HG02610 (cell line): ENCODE results near the gene OTOG.
"Not testable (repeated sequence)": the region's sequence is repeated elsewhere in the genome, so short reads cannot be mapped to it uniquely, and the experiment has no call there.

Experiments used
- ATAC-seq: cut with Tn5 transposase; IDR thresholded peaks from one replicate; pipeline ENCODE4 v1.9.1; 2021; ENCODE audit warnings: mild to moderate bottlenecking, moderate library complexity; ENCODE audit not compliant: unreplicated experiment

OTOG gene

DNA sequence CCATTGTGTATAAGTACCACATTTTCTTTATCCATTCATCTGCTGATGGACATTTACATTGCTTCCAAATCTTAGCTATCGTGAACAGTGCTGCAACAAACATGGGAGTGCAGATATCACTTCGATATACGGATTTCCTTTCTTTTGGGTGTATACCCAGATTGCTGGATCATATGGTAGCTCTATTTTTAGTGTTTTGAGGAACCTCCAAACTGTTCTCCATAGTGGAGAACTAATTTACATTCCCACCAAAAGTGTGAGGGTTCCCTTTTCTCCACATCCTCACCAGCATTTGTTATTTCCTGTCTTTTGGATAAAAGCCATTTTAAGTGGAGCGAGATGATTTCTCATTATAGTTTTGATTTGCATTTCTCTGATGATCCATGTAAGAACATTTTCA, 75.7 kb downstream of the OTOG start:
- ATAC-seq, result not testable (repeated sequence)

DNA sequence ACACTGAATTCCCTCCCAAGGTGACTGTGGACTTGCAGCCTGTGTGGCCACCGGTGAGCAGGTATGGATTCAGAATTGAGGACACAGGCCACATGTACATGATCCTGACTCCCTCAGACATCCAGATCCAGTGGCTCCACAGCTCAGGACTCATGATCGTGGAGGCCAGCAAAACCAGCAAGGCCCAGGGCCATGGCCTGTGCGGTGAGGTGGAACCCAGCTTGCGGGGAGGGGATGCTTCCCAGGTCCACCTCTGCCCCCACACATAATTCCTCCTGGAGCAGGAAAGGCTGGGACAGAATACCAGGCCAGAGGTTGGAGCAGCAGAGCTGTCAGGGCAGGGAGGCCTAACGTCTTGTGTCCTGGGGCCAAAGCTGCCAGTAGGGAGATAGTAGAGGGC, 82.1 kb downstream of the OTOG start:
- ATAC-seq, result no peak

DNA sequence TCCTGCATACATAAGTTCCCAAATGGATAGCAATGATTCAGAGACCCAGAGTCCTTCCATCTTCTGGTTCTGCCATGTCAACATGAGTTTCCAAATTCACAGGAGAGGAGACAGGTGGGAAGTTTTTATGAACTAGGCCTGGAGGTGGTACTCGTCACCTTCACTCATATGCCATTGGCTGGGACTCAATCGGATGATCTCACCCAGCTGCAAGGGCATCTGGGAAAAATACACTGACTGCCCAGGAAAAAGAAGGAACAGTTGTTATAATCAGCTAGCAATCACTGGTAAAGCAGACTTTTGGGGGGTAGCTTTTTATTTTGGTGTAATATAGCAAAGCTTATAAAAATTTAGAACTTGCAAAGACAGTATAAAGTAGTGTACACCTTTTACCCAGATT, 83.9 kb downstream of the OTOG start:
- no peak for ATAC-seq

DNA sequence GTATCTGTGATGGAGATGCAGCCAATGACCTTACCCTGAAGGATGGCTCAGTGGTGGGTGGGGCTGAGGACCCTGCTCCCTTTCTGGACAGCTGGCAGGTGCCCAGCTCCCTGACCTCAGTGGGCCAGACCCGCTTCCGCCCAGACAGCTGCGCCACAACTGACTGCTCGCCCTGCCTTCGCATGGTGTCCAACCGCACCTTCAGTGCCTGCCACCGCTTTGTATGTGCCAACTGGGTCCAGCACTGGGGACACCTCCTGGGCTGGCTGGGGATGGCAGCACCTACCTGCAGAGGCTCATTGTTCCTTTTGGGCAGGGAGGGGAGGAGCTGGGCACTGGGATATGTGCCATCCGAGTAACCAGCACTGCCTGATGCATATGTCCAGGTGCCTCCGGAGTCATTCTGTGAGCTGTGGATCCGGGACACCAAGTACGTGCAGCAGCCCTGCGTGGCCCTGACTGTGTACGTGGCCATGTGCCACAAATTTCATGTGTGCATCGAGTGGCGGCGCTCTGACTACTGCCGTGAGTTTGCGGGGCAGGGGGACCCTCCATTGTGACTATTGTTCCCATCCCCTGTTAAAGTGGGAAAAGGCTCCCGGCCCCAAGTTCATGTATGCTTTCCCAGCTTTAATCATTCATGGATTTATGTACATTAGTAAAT, 84.8 kb downstream of the OTOG start:
- no peak for ATAC-seq

DNA sequence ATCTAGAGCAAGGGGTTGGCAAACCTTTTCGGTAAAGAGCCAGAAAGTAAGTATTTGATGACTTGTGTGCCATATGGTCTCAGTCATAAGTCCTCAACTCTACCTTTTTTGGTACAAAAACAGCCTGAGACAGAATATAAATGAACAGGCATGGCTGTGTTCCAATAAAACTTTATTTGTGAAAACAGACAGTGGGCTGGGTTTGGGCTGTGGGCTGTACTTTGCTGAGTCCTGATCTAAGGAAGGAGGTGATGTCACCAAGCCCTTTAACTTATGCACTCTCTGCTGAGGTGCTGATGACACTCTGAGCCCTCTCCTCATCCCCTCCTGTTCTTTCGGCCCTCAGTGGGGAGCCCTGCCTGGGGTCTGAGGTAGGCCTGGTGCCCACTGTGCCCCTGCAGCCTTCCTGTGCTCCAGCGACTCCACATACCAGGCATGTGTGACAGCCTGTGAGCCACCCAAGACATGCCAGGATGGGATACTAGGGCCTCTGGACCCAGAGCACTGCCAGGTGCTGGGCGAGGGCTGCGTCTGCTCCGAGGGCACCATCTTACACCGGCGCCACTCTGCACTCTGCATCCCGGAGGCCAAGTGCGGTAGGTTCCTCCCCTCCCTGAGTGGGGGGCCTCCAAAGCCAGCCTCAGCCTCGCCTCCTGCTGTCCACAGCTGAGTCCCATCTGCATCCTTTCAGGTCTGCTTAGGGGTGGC, 86.4 kb downstream of the OTOG start:
- no peak for ATAC-seq

DNA sequence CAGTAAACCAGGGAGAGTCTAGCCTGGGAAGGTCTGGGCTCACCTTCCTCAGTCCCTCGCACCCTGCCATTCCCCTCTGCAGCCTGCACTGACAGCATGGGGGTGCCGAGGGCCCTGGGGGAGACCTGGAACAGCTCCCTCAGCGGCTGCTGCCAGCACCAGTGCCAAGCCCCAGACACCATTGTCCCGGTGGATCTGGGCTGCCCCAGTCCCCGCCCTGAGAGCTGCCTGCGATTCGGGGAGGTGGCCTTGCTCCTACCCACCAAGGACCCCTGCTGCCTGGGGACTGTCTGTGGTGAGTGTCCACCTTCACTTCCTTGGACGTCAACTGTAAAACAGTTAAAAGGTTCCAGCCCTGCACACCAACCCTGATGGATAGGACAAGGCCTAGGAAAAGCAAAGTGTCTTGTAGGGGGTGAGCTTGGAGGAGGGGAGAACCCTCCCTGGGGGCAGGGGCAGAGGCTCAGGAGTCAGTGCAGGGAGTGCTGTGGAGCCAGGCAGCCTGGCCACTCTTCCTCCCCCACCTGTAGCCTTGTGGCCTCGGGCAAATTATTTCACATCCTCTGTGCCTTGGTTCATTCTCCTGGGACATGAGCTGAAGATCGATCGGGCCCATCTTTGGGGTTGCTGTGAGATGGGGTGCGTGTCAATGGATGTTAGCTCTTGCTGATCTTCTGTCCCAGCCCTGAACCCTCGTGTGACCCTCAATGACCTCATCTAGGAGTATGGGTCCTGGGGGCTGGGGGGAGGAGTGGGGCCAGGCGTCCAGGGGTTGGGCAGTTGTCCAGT, 87.1 kb downstream of the OTOG start:
- ATAC-seq, result no peak

DNA sequence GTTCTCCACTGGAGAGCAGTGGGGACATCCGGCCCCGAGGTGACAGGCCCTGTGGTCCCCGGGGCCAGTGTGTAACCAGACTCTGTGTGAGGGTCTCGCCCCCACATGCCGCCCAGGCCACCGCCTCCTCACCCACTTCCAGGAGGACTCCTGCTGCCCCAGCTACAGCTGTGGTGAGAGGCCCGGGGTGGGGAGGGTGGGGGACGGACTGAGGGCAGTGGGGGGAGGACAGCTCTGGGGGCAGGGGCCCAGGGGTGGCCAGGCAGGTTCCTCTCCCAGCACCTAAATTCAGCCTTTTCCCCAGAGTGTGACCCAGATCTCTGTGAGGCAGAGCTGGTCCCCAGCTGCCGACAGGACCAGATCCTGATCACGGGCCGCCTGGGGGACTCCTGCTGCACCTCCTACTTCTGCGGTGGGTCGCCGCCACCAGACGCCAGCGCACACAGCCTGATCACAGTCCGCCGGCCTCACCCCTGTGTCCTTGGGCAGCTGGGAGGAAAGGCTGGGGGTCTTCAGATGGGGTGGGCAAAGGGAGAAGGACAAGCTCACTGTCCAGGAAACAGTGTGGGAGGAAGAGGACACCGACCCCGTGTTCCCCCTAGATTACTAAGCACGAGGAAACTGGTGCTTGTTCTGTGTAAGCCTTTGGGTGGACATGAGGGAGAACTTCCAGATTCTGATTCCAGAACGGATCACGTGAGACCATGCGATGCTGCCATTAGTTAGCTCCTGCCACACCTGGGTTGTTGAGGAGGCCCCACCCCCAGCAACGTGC, 87.9 kb downstream of the OTOG start:
- no peak for ATAC-seq

DNA sequence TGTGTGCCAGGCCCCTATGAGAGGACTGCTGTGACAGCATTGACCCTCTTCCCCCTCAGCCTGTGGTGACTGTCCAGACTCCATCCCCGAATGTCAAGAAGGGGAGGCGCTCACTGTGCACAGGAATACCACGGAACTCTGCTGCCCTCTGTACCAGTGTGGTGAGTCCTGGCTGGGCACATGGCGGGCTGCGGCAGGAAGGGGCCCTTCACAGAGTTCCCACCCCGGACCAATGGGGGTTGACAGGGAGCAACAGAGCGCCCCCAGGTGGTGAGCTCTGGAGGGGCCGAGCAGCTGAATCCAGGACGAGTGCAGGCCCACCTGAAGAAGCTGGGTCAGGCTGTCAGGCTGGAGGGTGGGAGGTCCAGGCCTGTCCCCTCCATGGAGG, 88.5 kb downstream of the OTOG start:
- ATAC-seq, result no peak

DNA sequence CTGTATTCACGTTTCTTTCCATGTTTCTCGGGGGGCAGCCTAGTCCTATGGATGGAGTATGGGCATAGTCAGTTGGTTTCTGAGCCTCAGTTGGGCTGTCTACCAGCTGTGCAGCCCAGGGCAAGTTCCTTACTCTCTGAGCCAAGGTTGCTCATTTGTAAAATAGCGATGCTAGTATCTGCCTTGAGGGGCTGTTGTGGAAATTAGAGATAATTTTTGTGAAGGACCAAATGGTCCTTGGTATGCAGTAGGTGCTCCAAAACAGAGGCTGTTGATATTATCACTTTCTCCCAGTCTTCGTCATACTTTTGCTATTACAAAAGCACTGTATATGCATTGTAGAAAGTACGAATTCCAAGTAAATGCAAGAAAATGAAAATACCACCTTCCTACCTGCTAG, 89.7 kb downstream of the OTOG start:
- ATAC-seq, result no peak

DNA sequence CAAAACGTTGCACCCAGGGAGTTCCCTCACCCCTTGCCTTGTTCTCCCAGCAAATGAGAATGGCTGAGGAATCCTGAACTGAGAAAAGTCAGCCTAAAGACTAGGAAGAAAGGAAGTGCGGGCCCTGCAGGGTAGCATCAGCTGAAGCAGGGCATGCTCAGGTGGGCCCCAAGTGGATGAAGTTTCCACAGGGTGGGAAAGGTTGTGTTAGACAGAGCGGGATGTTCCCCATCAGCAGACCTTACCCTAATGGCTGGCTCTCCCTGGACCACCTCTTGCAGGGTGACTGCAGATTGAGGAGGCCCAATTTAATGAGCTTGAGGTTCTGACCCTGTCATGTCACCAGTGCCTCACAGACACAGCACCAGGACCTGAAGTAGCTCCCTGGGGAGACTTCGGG, 90.8 kb downstream of the OTOG start:
- no peak for ATAC-seq

DNA sequence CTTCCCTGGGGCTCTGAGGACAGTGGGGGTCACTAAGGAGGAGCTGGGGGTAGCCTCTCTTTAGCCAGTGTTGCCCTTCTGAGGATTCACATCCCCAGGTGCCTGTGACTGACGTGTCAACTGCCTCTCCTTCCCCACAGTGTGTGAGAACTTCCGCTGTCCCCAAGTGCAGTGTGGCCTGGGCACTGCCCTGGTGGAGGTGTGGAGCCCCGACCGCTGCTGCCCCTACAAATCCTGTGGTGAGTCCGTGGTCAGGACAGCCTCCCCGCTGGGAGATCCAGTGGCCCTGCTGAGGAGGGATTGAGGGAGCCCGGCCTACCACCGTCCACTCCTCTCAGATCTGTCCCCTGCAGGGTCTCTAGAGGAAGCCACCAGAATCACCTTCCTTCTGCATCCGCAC, 91.3 kb downstream of the OTOG start:
- no peak for ATAC-seq

DNA sequence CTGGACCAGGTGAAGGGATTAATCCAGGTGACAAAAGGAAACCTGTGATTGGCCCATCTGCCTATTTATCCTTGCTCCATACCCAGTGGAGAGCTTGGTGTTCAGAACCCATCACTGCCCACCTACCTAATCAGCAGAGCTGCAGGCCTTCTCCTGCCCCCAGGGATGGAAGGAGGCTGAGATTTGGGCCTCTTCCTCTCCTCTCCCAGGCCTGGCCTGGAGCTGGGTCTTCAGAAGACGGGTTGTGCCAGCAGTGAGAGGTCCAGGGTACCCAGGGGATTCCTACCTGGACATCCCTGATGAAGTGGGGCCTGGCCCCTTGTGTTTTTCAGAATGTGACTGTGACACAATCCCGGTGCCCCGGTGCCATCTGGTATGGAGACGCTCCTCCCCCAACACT, 92.0 kb downstream of the OTOG start:
- ATAC-seq, result no peak

DNA sequence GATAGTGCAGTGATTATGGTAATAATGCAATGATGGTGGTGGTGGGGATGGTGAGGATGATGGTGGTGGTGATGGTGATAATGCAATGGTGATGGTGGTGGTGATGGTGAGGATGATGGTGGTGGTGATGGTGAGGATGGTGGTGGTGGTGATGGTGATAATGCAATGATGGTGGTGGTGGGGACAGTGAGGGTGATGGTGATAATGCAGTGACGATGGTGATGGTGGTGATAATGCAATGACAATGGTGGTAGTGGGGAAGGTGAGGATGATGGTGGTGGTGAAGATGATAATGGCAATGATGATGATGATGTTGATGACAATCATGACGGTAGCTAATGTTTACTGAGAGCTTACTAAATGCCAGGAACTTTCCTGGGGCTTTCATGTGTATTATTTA, 92.7 kb downstream of the OTOG start:
- ATAC-seq, result no peak

DNA sequence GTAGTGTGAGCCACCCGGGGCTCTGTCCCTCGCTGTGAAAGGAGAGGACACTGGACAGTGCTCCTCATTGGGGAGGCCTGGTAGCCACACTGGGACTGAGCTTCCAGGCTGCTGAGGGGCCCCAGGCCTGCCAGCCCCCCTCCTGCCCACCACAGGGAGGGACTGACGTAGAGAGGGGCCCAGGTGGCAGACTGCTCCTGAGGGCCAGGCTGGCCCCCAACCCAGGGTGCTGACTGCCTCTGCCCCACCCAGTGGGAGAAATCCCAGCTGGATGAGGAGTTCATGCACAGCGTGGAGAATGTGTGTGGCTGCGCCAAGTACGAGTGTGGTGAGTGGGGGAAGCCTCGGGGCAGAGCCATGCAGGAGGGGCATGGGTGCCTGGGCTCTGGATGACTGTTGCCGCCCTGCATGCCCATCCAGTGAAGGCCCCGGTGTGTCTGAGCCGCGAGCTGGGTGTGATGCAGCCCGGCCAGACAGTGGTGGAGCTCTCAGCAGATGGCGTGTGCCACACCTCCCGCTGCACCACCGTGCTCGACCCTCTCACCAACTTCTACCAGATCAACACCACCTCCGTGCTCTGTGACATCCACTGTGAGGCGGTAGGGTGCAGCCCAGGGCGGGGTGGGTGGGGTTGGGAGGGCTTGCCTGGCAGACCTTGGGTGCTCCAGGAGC, 93.6 kb downstream of the OTOG start:
- no peak for ATAC-seq

DNA sequence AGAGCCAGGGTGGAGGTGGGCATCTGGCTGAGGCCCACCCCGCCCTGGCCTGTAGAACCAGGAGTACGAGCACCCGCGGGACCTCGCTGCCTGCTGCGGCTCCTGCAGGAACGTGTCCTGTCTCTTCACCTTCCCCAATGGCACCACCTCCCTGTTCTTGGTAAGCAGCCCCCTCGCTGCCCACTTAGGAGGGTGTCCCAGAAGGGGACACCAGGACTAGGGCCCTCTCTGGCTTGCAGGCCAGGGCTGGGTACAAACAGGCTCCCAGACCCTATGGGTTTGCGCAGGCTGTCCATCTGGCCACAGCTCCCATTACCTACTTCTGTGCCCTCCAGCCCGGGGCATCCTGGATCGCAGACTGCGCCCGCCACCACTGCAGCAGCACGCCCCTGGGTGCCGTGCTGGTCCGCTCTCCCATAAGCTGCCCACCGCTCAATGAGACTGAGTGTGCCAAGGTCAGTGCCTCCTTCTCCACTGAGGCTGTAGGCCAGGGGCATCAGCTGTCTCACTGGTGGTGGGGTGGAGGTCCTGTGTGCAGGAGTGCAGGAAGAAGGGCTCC, 94.8 kb downstream of the OTOG start:
- no peak for ATAC-seq

DNA sequence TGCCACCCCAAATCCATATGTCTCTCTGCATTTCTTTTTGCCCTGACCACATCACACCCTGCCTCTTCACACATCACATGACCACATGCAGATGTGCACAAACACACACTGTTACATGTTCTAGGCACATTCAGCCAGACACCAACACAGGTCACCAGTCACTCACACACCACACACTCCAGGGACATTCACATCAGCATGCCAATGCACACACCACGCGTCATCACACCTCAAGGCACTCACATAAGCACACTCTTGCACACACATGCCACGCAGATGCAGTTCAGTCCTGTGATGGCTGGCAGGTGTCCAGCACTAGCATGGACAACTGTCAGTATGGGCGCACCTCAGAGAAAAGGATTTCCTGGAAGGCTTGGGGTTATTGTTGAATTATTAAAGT, 95.3 kb downstream of the OTOG start:
- no peak for ATAC-seq

DNA sequence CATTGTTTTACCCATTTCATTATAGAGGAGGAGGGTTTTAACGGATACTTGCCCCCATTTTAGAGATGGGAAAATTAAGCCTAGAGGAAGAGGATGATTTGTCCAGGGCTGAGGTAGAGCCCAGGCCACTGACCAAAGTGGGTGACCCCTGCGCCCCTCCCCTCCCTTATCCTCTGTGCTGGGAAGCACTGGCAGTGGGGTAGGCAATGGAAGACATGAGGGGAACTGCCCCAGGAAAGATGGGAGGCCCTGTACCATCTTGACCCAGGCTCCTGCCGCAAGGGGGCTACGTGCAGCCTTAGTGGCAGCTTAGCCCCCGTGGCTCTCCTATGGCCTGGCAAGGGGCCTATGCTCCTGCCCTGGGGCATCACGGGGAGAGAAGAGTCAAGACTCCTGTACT, 95.9 kb downstream of the OTOG start:
- ATAC-seq, result no peak

DNA sequence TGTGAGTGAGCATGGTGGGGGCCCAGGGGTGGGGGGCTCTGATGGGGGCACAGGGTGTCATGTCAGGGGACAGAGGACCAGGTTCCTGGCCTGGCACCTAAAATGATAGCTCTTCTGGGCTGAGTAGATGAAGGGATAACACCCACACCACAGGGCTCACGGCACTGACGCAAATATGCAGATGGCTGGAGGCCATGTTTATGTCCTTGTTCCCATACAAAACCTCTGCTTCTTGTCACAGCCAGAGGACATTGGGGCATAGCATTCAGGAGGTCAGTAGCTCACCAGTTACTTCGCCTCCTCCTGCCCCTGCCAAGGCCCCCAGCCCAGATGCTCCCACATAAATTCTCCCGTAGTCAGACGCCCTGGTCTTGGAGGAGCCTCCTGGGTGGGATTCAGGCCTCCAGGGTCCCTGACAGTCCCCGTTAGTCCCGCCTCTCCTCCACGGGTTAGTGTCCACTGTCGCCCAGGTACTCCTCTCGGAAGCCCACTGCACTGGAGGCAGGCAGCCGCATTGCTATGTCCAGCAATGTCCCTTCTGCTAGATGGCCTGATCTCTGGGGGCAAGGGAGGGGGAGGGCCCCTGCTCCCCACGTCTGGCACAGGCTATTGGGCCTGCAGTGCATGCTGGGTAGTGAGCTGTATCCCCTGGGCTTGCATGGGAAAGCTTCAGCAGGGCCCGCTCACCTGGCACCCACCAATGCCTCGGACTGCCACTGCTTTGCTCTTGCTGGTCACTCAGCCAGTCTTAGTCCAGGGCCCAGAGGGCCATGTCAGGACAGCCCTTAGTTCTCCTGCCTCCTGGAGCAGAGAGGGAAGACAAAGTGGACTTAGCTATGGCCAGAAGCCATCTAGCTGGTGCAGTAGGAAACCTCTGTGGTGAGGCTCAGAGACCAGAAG, 96.7 kb downstream of the OTOG start:
- no peak for ATAC-seq

DNA sequence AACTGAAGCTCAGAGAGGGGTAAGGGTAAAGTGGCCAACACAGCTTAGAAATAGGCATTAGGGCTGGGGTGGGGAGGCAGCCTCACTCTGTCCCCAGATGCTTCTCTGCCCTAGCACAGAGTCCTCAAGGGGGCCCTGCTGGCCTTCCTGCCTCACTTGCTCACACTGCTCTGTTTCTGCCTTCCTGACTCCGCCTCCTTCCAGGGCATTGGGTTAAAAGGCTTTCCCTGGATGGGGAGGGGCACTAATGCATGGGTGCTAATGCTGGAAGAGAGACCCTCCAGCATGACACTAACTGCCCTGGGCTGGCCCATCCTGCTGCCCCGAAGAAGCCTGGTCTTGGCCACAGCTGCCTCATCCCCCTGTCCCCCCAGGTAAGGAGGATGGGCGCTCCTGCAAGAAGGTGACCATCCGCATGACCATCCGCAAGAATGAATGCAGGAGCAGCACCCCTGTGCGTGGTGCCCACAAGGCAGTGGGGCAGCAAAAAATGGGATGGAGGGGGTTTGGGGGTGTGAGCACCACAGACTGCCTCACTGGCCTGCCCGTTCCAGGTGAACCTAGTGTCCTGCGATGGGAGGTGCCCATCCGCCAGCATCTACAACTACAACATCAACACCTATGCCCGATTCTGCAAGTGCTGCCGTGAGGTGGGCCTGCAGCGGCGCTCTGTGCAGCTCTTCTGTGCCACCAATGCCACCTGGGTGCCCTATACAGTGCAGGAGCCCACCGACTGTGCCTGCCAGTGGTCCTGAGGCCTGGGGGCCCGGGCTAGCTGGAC, 98.3 kb downstream of the OTOG start:
- ATAC-seq, result no peak
